IPS-15b (cell line): ENCODE data around the gene ARHGAP9.
A peak's percentile ranks its signal among the peaks of the same experiment; 100 is the strongest.

Experiments
- H3K27me3 ChIP-seq: one replicate; pipeline ENCODE4 v1.6.1; 2013; ENCODE audit warnings: low read length; ENCODE audit not compliant: control insufficient read depth, insufficient read depth
- H3K36me3 ChIP-seq: one replicate; pipeline ENCODE4 v1.6.1; 2013; ENCODE audit warnings: low read length; ENCODE audit not compliant: control insufficient read depth, insufficient read depth
- H3K4me1 ChIP-seq: one replicate; pipeline ENCODE4 v1.6.1; 2013; ENCODE audit warnings: mild to moderate bottlenecking, low read length; ENCODE audit not compliant: control insufficient read depth, insufficient read depth
- H3K4me3 ChIP-seq: one replicate; pipeline ENCODE4 v1.5.1; 2013; ENCODE audit warnings: low read depth, low read length
- H3K9ac ChIP-seq: one replicate; pipeline ENCODE4 v1.6.1; 2013; ENCODE audit warnings: low read depth, mild to moderate bottlenecking, low read length
- H3K9me3 ChIP-seq: one replicate; pipeline ENCODE4 v1.6.1; 2013; ENCODE audit warnings: mild to moderate bottlenecking, low read length; ENCODE audit not compliant: control insufficient read depth, insufficient read depth

The ARHGAP9 gene

GRCh38 chr12:57487055-57487596 lies 7.5 kb upstream of the ARHGAP9 start:
- no peaks in the 10 kb centered on the region for H3K9me3 ChIP-seq
- peaks cover 5% of the 10 kb centered on the region for H3K4me1 ChIP-seq
- peaks cover 26% of the 10 kb centered on the region for H3K36me3 ChIP-seq
- no peak overlapping the region for H3K4me3 ChIP-seq
- H3K27me3 ChIP-seq: no peaks in the 10 kb centered on the region
- H3K9ac ChIP-seq: no peak overlapping the region

GRCh38 chr12:57485695-57486094 lies 6.0 kb upstream of the ARHGAP9 start:
- H3K36me3 ChIP-seq: peaks cover 18% of the 10 kb centered on the region
- H3K9ac ChIP-seq: no peak overlapping the region
- H3K27me3 ChIP-seq: no peaks in the 10 kb centered on the region
- H3K4me1 ChIP-seq: peaks cover 5% of the 10 kb centered on the region
- H3K9me3 ChIP-seq: no peaks in the 10 kb centered on the region
- H3K4me3 ChIP-seq: no peak overlapping the region

GRCh38 chr12:57483466-57483865 lies 3.8 kb upstream of the ARHGAP9 start:
- peaks cover 5% of the 10 kb centered on the region for H3K4me1 ChIP-seq
- no peak overlapping the region for H3K9ac ChIP-seq
- no peaks in the 10 kb centered on the region for H3K9me3 ChIP-seq
- H3K4me3 ChIP-seq: no peak overlapping the region
- peaks cover 9% of the 10 kb centered on the region for H3K27me3 ChIP-seq
- peaks cover 4% of the 10 kb centered on the region for H3K36me3 ChIP-seq

GRCh38 chr12:57481671-57482070 lies 2.0 kb upstream of the ARHGAP9 start:
- Histone ChIP-seq H3K27me3 (peaks cover 18% of the 10 kb centered on the region), H3K9me3 (no peaks in the 10 kb centered on the region), H3K9ac (no peak overlapping the region), H3K4me3 (no peak overlapping the region), H3K36me3 (no peaks in the 10 kb centered on the region), H3K4me1 (peaks cover 8% of the 10 kb centered on the region)

- Histone ChIP-seq H3K4me3 (no peak overlapping the region), H3K36me3 (no peaks in the 10 kb centered on the region), H3K4me1 (peaks cover 11% of the 10 kb centered on the region), H3K27me3 (peaks cover 44% of the 10 kb centered on the region), H3K9me3 (no peaks in the 10 kb centered on the region), H3K9ac (no peak overlapping the region)
Observed at GRCh38 chr12:57479043-57479375, 657 bp downstream of the ARHGAP9 start.

GRCh38 chr12:57477710-57478681 lies 1.7 kb downstream of the ARHGAP9 start:
- Histone ChIP-seq H3K9ac (no peak overlapping the region), H3K9me3 (no peaks in the 10 kb centered on the region), H3K4me3 (no peak overlapping the region), H3K27me3 (peaks cover 52% of the 10 kb centered on the region), H3K36me3 (no peaks in the 10 kb centered on the region), H3K4me1 (peaks cover 6% of the 10 kb centered on the region)

- no peak overlapping the region for H3K4me3 ChIP-seq
- H3K4me1 ChIP-seq: peaks cover 6% of the 10 kb centered on the region
- H3K9ac ChIP-seq: no peak overlapping the region
- no peaks in the 10 kb centered on the region for H3K9me3 ChIP-seq
- no peaks in the 10 kb centered on the region for H3K36me3 ChIP-seq
- peaks cover 60% of the 10 kb centered on the region for H3K27me3 ChIP-seq
Observed at GRCh38 chr12:57476993-57477709, 2.5 kb downstream of the ARHGAP9 start.

GRCh38 chr12:57476162-57476992 lies 3.3 kb downstream of the ARHGAP9 start:
- H3K9me3 ChIP-seq: no peaks in the 10 kb centered on the region
- H3K27me3 ChIP-seq: peaks cover 65% of the 10 kb centered on the region
- H3K9ac ChIP-seq: no peak overlapping the region
- H3K4me3 ChIP-seq: peak overlapping the region; percentile 45
- H3K4me1 ChIP-seq: peaks cover 6% of the 10 kb centered on the region
- no peaks in the 10 kb centered on the region for H3K36me3 ChIP-seq

- Histone ChIP-seq H3K27me3 (peaks cover 64% of the 10 kb centered on the region), H3K4me3 (peak overlapping the region; percentile 45)
Observed at GRCh38 chr12:57475271-57476161, 4.2 kb downstream of the ARHGAP9 start.

GRCh38 chr12:57474862-57475261 lies 4.8 kb downstream of the ARHGAP9 start:
- Histone ChIP-seq H3K27me3 (peaks cover 63% of the 10 kb centered on the region), H3K4me3 (peak overlapping the region; percentile 45), H3K9me3 (no peaks in the 10 kb centered on the region), H3K36me3 (peaks cover 5% of the 10 kb centered on the region), H3K9ac (no peak overlapping the region), H3K4me1 (peaks cover 6% of the 10 kb centered on the region)

More at GRCh38 chr12:57475271-57476161, 4.2 kb downstream of the ARHGAP9 start:
- H3K9ac ChIP-seq: no peak overlapping the region
- H3K4me1 ChIP-seq: peaks cover 6% of the 10 kb centered on the region
- no peaks in the 10 kb centered on the region for H3K9me3 ChIP-seq
- peaks cover 1% of the 10 kb centered on the region for H3K36me3 ChIP-seq
